Activated CD8-positive, alpha-beta T cell treated with anti-CD3 and anti-CD28 coated beads for 36 hours (primary cell): ENCODE results near the gene YARS1. TPM values are rescaled to one million over a fixed set of nuclear protein-coding genes. Genes with fewer than 3 reads are reported as not detected.

Experiments
- ATAC-seq: fragments of 200-7000 bp; cut with Tn5 transposase; one replicate; pipeline ENCODE4 v1.10.0; 2021; ENCODE audit warnings: mild to moderate bottlenecking, moderate library complexity
- CTCF ChIA-PET: fragments of 350-600 bp; sonication (Branson Sonifier 250); formaldehyde crosslinking; loops from one replicate; lab custom pipeline; 2021; ENCODE audit warnings: antibody characterized with exemption; lab: Charles Lee
- POLR2A ChIA-PET: fragments of 350-600 bp; sonication (Branson Sonifier 250); formaldehyde crosslinking; loops from one replicate; lab custom pipeline; 2021; ENCODE audit warnings: antibody characterized with exemption; lab: Charles Lee
- DNase-seq: peaks from one replicate; pipeline ENCODE4 v3.0.0-alpha.2; 2020
- H3K27ac Mint-ChIP-seq: one replicate; pipeline ENCODE4 v1.8.0; 2021; ENCODE audit warnings: mild to moderate bottlenecking, mixed read lengths
- H3K27me3 Mint-ChIP-seq: one replicate; pipeline ENCODE4 v1.8.0; 2021; ENCODE audit warnings: mixed read lengths
- H3K36me3 Mint-ChIP-seq: one replicate; pipeline ENCODE4 v1.8.0; 2021; ENCODE audit warnings: low read depth, mixed read lengths
- H3K4me1 Mint-ChIP-seq: one replicate; pipeline ENCODE4 v1.8.0; 2021; ENCODE audit warnings: low read depth, mixed read lengths
- H3K4me3 Mint-ChIP-seq: one replicate; pipeline ENCODE4 v1.8.0; 2021; ENCODE audit warnings: mild to moderate bottlenecking, moderate library complexity, mixed read lengths
- H3K9me3 Mint-ChIP-seq: one replicate; pipeline ENCODE4 v1.8.0; 2021; ENCODE audit warnings: mixed read lengths
- CTCF ChIP-seq: fragments of 200-600 bp; IDR thresholded peaks from one replicate; pipeline ENCODE4 v1.8.0; 2022; ENCODE audit warnings: antibody characterized with exemption, mild to moderate bottlenecking
- intact Hi-C: fragments of 100-400 bp; cut with micrococcal nuclease; formaldehyde crosslinking; loops from one replicate; pipeline ENCODE4 v1.10.0; 2022
- total RNA-seq, 2 experiments: library from RNA; stranded (reverse); gene quantifications; one replicate each; pipeline ENCODE4 v1.2.3, GENCODE V29; 2021

The YARS1 gene
- 100 to 1,000 TPM; 231 to 238 TPM for total RNA-seq

DNA sequence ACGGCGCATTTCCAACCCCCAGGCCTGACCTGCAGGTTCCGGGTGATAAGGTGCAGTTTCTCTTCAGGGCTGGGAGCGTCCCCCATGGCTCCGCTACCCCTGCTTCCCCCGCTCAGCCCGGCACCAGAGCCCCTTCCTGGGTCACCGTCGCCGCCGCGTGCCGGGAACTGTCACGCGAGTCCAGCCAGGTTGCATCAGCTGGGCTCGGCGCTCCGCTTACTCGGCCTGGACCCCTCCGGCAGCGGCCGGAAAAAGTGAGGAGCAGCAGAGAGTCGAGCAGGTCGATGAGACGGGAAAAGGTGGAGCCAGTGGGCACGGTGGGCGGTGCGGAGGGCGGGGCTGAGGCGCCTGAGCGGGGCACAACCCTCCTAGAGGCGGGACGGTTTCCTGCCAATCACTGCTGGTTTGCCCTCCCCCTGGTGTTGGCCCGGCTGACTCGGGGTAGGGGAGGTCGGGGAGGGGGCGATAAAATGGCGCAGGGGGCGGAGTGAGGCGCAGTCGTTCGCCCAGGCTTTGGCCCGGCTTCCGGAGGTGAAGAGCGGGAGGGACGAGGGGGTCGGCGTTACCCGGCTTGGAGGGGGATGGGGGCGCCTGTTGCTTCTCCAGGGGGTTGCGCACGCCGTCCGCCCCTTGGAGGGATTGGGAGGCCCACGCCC, at the start of gene YARS1, which contains the start of gene S100PBP:
Gene YARS1, minus strand, starts transcription at position 200 of the 656 bp plus-strand sequence. Its CDS starts 114 bp downstream, at position 86.
Gene S100PBP, plus strand, starts transcription at position 495 of the 656 bp plus-strand sequence. CDS start 8,447 bp downstream, outside the sequence.
- CTCF ChIA-PET, result no interaction called here
- Mint-ChIP-seq H3K36me3 (peaks cover 45% of the 10 kb centered on the region), H3K27me3 (no peaks in the 10 kb centered on the region), H3K27ac (peak within 1 kb of the TSS; percentile 98), H3K4me3 (peak within 1 kb of the TSS; percentile 100), H3K9me3 (no peaks in the 10 kb centered on the region), H3K4me1 (peaks cover 50% of the 10 kb centered on the region)
- ATAC-seq (peak; percentile 96), DNase-seq (peak; percentile 100)
- POLR2A ChIA-PET, result interaction anchor here (0.7 to 3.9 kb wide), 9 partner anchors 9 to 166 kb away, joined by 3 to 39 read pairs (median 4); partner anchors contain the start of genes RBBP4 and ZBTB8OS
- intact Hi-C loops, result no loop called here
- no peak for TF ChIP-seq CTCF

DNA sequence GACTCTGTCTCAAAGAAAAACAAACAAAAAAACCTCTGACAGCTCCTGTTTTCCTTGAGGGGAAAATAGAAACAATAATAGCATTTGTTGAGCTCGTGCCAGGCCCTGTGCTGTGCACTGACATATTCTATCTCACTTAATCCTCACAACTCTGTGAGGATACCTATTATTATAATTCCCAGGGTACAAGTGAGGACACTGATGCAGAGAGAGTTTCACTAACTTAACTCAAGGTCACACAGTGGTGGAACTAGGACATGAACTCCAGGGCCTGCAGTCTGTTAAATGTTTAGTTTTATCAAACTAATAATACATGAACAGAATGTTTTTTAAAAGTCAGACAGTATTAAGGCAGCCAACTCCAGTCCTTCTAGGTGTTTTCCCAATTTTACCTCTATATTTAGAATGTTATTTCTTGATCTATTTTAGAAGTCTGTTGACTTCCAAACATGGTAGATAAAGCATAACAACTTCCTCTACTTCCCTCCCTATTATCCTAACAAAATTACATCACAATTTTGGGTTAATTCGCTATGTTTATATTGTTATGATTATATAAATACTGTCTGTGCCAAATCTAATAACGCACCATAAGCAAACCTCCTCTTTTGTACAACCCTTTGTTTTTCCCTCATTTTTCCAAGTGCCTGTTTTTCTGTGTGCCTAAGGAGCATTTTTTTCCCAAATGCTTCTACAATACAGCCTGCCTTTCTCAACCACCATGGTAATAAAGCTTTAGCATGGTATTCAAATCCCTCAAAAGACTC, 48.7 kb upstream of the YARS1 start:
- H3K27ac Mint-ChIP-seq, result no peak overlapping the region
- ATAC-seq, result no peak

DNA sequence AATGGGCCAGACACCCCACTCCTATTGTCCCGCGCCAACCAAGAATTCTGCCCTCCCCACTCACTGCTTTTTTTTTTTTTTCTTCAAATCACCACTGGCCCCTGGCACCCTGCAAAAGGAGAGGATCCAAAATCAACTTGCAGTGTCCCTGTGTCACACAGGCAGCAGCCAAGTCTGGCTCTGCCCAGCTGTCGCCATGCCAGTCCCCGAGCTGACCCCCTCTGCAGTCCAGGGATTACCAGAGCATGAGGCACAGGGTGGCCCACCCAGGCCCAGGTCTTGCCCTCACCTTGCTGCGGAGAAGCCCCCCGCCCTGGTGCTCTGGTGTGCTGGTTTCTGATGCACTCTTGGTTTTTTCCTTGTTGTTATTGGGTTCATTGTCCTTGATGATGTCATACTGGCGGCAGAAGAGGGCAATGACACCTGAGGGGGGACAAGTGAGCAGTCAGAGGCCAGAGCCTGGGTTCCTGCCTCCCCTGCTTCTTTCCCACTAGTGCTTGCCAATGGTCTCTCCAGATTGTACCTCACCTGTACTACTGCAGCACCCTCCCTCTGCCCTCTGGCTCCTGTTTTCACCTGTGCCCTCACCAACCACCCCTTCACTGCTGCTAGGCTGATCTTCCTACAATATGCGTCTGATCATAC, 47.3 kb upstream of the YARS1 start:
- no peaks in the 10 kb centered on the region for H3K4me1 Mint-ChIP-seq
- POLR2A ChIA-PET, result no interaction called here
- peaks cover 5% of the 10 kb centered on the region for H3K36me3 Mint-ChIP-seq
- H3K27me3 Mint-ChIP-seq, result peaks cover 5% of the 10 kb centered on the region
- TF ChIP-seq CTCF, result no peak
- no peak overlapping the region for H3K4me3 Mint-ChIP-seq
- CTCF ChIA-PET, result interaction anchor here (0.9 to 3.6 kb wide), 3 partner anchors 11 to 22 kb away, joined by 3 to 14 read pairs (median 3); partner anchors contain the start of gene HPCA
- H3K9me3 Mint-ChIP-seq, result no peaks in the 10 kb centered on the region
- ATAC-seq, result no peak
- no peak overlapping the region for H3K27ac Mint-ChIP-seq
- intact Hi-C loops, result no loop called here
- DNase-seq, result no peak

More for the DNA sequence above, 48.7 kb upstream of the YARS1 start:
- H3K4me3 Mint-ChIP-seq, result no peak overlapping the region
- H3K36me3 Mint-ChIP-seq, result peaks cover 5% of the 10 kb centered on the region
- no peak for DNase-seq
- intact Hi-C loops, result no loop called here
- TF ChIP-seq CTCF, result no peak
- peaks cover 13% of the 10 kb centered on the region for H3K27me3 Mint-ChIP-seq
- H3K9me3 Mint-ChIP-seq, result no peaks in the 10 kb centered on the region
- peaks cover 2% of the 10 kb centered on the region for H3K4me1 Mint-ChIP-seq
- ChIA-PET CTCF (interaction anchor here (2.0 to 3.6 kb wide), 2 partner anchors 10 to 154 kb away, joined by 9 to 14 read pairs; no protein-coding TSS in a partner anchor), POLR2A (interaction anchor here (0.7 to 0.8 kb wide), 2 partner anchors 10 to 160 kb away, joined by 3 read pairs; no protein-coding TSS in a partner anchor)

GRCh38 chr1:32863881-32864245, 46.7 kb upstream of the YARS1 start:
- no peaks in the 10 kb centered on the region for H3K27me3 Mint-ChIP-seq
- no peak overlapping the region for H3K4me3 Mint-ChIP-seq
- H3K27ac Mint-ChIP-seq, result no peak overlapping the region
- peaks cover 5% of the 10 kb centered on the region for H3K36me3 Mint-ChIP-seq
- ATAC-seq (no peak), DNase-seq (no peak)
- CTCF ChIA-PET, result interaction anchor here (0.9 to 1.4 kb wide), 2 partner anchors 11 to 23 kb away, joined by 3 read pairs; partner anchors contain the start of gene HPCA
- no peaks in the 10 kb centered on the region for H3K4me1 Mint-ChIP-seq
- POLR2A ChIA-PET, result no interaction called here
- no peak for TF ChIP-seq CTCF
- intact Hi-C loops, result no loop called here
- no peaks in the 10 kb centered on the region for H3K9me3 Mint-ChIP-seq
